PFSK-1 (cell line): ENCODE data around the gene NMNAT3.

Source experiments
- FOXP2 ChIP-seq: optimal IDR thresholded peaks from 2 replicates; pipeline ENCODE3; 2011; ENCODE audit warnings: borderline replicate concordance, control low read depth, inconsistent platforms; ENCODE audit not compliant: insufficient read depth; ENCODE audit errors: extremely low read length, extremely low read depth
- POLR2AphosphoS5 ChIP-seq: IDR thresholded peaks from 2 replicates; pipeline ENCODE4 v1.6.1; 2012; ENCODE audit warnings: low read depth, mild to moderate bottlenecking, control low read depth, low read length, moderate library complexity
- TAF1 ChIP-seq: IDR thresholded peaks from 2 replicates; pipeline ENCODE4 v1.6.1; 2012; ENCODE audit warnings: low read length, control low read depth, borderline replicate concordance; ENCODE audit not compliant: insufficient read depth
- TF ChIP-seq, protein P1 (sequence below), 2 experiments: IDR thresholded peaks; 2 replicates each; pipeline versions ENCODE4 v1.6.1 to v1.8.0; 2011 to 2012; ENCODE audit warnings: low read depth in 2 of 2, low read length in 2 of 2, control low read depth in 1 of 2, inconsistent platforms in 1 of 2, mild to moderate bottlenecking in 1 of 2, moderate library complexity in 1 of 2; ENCODE audit not compliant: insufficient read depth in 1 of 2

DNA sequence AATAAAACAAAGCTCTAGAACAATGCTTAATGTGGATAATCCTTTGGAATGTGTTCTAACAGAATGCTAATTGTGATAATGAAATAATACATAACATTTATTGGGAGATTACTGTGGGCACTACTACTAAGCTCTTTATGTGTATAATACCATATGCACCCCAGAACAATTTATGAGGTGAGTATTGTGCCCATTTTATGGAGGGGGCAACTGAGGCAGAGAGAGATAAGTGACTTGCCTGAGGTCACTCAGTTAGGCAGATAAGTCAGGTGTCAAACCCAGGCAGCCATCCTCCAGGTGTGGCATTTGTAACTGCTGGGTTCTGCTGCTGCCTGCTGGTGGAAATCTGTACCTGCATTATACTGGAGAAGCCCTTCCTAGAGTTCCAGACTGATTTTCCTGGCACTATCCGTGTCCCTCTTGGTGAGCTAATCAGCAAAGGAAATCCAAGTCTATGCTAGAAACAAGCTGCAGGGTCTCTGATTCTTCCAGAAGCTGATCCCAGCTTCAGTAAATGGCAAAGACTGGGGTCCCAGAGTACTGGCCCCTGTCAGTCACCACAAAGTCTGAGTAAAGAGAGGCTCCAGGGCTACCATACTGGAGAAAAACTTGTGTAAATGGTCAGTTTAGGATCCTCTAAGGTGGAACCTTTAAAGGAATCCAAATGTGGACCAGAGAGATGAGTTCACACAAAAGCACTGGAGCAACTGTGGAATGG lies 115.7 kb downstream of the NMNAT3 start:
- TF ChIP-seq POLR2AphosphoS5 (no peak), TAF1 (no peak), FOXP2 (no peak)
- TF ChIP-seq, protein P1, sequence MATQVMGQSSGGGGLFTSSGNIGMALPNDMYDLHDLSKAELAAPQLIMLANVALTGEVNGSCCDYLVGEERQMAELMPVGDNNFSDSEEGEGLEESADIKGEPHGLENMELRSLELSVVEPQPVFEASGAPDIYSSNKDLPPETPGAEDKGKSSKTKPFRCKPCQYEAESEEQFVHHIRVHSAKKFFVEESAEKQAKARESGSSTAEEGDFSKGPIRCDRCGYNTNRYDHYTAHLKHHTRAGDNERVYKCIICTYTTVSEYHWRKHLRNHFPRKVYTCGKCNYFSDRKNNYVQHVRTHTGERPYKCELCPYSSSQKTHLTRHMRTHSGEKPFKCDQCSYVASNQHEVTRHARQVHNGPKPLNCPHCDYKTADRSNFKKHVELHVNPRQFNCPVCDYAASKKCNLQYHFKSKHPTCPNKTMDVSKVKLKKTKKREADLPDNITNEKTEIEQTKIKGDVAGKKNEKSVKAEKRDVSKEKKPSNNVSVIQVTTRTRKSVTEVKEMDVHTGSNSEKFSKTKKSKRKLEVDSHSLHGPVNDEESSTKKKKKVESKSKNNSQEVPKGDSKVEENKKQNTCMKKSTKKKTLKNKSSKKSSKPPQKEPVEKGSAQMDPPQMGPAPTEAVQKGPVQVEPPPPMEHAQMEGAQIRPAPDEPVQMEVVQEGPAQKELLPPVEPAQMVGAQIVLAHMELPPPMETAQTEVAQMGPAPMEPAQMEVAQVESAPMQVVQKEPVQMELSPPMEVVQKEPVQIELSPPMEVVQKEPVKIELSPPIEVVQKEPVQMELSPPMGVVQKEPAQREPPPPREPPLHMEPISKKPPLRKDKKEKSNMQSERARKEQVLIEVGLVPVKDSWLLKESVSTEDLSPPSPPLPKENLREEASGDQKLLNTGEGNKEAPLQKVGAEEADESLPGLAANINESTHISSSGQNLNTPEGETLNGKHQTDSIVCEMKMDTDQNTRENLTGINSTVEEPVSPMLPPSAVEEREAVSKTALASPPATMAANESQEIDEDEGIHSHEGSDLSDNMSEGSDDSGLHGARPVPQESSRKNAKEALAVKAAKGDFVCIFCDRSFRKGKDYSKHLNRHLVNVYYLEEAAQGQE (IDR thresholded peaks at IDR 0.05; ENCODE audit: insufficient read depth in 1 of 2, low read depth in 2 of 2, low read length in 2 of 2) = no peak
